Sigmoid colon (tissue), 7 donors: ENCODE measurements around the gene POLN. TPM values are rescaled to one million over a fixed set of nuclear protein-coding genes. Genes with fewer than 3 reads are reported as not detected.
A peak's percentile ranks its signal among the peaks of the same experiment; 100 is the strongest.

Experiments used
- DNase-seq: peaks from one replicate; pipeline ENCODE4 v3.0.0-alpha.2; 2019
- H3K27ac ChIP-seq, 4 donors: fragments of 200-600 bp; sonication (generic); one replicate each; pipeline ENCODE4 v1.5.1; 2016 to 2019; ENCODE audit warnings: mild to moderate bottlenecking in 1 of 4
- H3K27me3 ChIP-seq, 3 donors: fragments of 200-600 bp; sonication (generic); one replicate each; pipeline ENCODE4 v1.5.1; 2019; ENCODE audit warnings: mild to moderate bottlenecking in 1 of 3
- H3K36me3 ChIP-seq, 4 donors: fragments of 200-600 bp; sonication (generic); one replicate each; pipeline ENCODE4 v1.5.1; 2016 to 2019
- H3K4me1 ChIP-seq, 4 donors: fragments of 200-600 bp; sonication (generic); one replicate each; pipeline ENCODE4 v1.5.1; 2017 to 2019
- H3K4me3 ChIP-seq, 4 donors: fragments of 200-600 bp; sonication (generic); one replicate each; pipeline ENCODE4 v1.5.1; 2017 to 2019; ENCODE audit warnings: mild to moderate bottlenecking in 2 of 4, moderate library complexity in 1 of 4
- H3K9me3 ChIP-seq, 4 donors: fragments of 200-600 bp in 3 of 4; sonication (generic) in 3 of 4; one replicate each; pipeline versions ENCODE4 v1.5.1 to v1.6.1; 2013 to 2019
- EP300 ChIP-seq, 4 donors: sonication (generic); formaldehyde crosslinking; IDR thresholded peaks; one replicate each; pipeline ENCODE4 v1.6.1; 2017; ENCODE audit warnings: antibody characterized with exemption in 4 of 4
- POLR2A ChIP-seq, 2 donors: fragments of 450-650 bp; IDR thresholded peaks; one replicate each; pipeline ENCODE4 v1.6.1; 2016; ENCODE audit warnings: antibody characterized with exemption in 2 of 2, mild to moderate bottlenecking in 2 of 2, moderate library complexity in 2 of 2
- POLR2AphosphoS5 ChIP-seq, 4 donors: sonication (generic); formaldehyde crosslinking; IDR thresholded peaks; one replicate each; pipeline ENCODE4 v1.6.1; 2017; ENCODE audit warnings: antibody characterized with exemption in 4 of 4
- WGBS, 2 donors: extraction: QIAGEN DNeasy Blood & Tissue Kit; methylation state at CpG; one replicate each; pipeline ENCODE4 v1.1.7; 2013; 5-methylcytosine and 5-hydroxymethylcytosine counted together
- intact Hi-C: fragments of 100-400 bp; cut with DNase I; formaldehyde crosslinking; loops from one replicate; pipeline ENCODE4 v1.15.1; 2023
- polyA plus RNA-seq, 3 donors: library from polyadenylated mRNA; stranded (reverse); fragments of 200-250 nt; gene quantifications; one replicate each; pipeline ENCODE4 v1.2.3, GENCODE V29; 2013
- total RNA-seq, 4 donors: library from RNA; depleted of rRNA; stranded (reverse); fragments of >200 nt; gene quantifications; one replicate each; pipeline ENCODE4 v1.1.0, GENCODE V29; 2016
- TF ChIP-seq, protein P1 (sequence below), 4 experiments: fragments of 450-650 bp in 3 of 4; fragments of 200-600 bp in 1 of 4; IDR thresholded peaks; one replicate each; pipeline ENCODE4 v1.5.1; 2016 to 2019; ENCODE audit warnings: antibody characterized with exemption in 4 of 4, mild to moderate bottlenecking in 3 of 4, moderate library complexity in 2 of 4
- donor health status: healthy with polysubstance abuse.
- donor health status: Bipolar disorder and iron deficiency.
- donor health status: healthy.

POLN gene
- total and polyA plus RNA-seq, 7 donors, result 0.60 to 9.4 (median 2.0) TPM; not detected in 1

DNA sequence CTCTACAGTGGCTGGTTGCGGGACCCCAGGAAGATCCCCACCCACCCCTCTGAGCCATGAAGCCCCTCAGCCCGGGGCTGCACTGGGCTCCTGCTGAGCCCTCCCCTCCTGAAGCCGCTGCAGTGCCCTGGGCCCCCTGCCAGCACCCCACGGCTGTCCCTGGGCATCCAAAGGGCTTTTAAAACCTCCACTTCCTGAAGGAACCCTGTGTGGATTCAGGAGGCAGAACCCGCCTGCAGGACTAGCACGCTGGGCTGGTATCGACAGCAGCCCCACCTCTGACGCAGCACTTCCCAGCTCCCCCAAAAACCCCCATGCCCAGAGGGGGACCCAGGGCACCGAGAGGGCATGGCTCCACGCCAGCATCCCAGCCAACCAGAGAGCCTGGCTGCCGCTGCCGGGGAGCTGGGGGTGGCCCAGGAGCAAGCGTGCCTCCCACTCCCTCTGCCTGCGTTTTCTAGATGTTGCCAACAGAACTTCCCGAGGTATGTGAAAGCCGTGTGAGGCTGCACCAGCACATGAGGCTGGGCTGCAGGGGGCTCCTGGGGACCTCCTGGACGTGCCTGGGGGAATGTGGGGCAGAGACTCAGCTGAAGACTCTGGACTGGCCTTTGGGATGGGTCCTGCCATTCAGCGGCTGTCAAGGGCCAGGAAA is 13.7 kb upstream of the POLN start:
- intact Hi-C loops, result no loop called here
- peak overlapping the region in 3 of 4 donors; percentile 16 to 27 (median 25) for H3K4me3 ChIP-seq
- WGBS, 2 donors, result 76 to 85% methylated on average over 18 of the region's 18 CpGs
- H3K27me3 ChIP-seq, result no peaks in the 10 kb centered on the region
- H3K4me1 ChIP-seq, result peaks cover 0 to 68% (median 59%) of the 10 kb centered on the region in 4 donors
- H3K9me3 ChIP-seq, result no peaks in the 10 kb centered on the region
- peaks cover 8 to 52% (median 29%) of the 10 kb centered on the region in 4 donors for H3K36me3 ChIP-seq
- peak; percentile 76 for DNase-seq
- TF ChIP-seq POLR2AphosphoS5 (IDR thresholded peaks at IDR 0.05) (peak in 2 of 4 donors; percentile 9 to 17), POLR2A (IDR thresholded peaks at IDR 0.05) (no peak), EP300 (IDR thresholded peaks at IDR 0.05) (no peak)
- TF ChIP-seq, protein P1, sequence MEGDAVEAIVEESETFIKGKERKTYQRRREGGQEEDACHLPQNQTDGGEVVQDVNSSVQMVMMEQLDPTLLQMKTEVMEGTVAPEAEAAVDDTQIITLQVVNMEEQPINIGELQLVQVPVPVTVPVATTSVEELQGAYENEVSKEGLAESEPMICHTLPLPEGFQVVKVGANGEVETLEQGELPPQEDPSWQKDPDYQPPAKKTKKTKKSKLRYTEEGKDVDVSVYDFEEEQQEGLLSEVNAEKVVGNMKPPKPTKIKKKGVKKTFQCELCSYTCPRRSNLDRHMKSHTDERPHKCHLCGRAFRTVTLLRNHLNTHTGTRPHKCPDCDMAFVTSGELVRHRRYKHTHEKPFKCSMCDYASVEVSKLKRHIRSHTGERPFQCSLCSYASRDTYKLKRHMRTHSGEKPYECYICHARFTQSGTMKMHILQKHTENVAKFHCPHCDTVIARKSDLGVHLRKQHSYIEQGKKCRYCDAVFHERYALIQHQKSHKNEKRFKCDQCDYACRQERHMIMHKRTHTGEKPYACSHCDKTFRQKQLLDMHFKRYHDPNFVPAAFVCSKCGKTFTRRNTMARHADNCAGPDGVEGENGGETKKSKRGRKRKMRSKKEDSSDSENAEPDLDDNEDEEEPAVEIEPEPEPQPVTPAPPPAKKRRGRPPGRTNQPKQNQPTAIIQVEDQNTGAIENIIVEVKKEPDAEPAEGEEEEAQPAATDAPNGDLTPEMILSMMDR (IDR thresholded peaks at IDR 0.05), result no peak
- peak overlapping the region; percentile 87 to 96 (median 94) for H3K27ac ChIP-seq

- DNase-seq, result peak; percentile 57
- no peaks in the 10 kb centered on the region for H3K9me3 ChIP-seq
- peaks cover 12 to 60% (median 36%) of the 10 kb centered on the region in 4 donors for H3K36me3 ChIP-seq
- H3K27me3 ChIP-seq, result no peaks in the 10 kb centered on the region
- TF ChIP-seq POLR2AphosphoS5 (IDR thresholded peaks at IDR 0.05) (no peak), EP300 (IDR thresholded peaks at IDR 0.05) (no peak), POLR2A (IDR thresholded peaks at IDR 0.05) (no peak)
- TF ChIP-seq, protein P1 (IDR thresholded peaks at IDR 0.05), result no peak
- H3K4me3 ChIP-seq, result no peak overlapping the region
- WGBS, 2 donors, result 92% methylated on average over 32 of the region's 32 CpGs
- H3K27ac ChIP-seq, result peak overlapping the region; percentile 87 to 96 (median 94)
- H3K4me1 ChIP-seq, result peaks cover 0 to 60% (median 51%) of the 10 kb centered on the region in 4 donors
- intact Hi-C loops, result no loop called here
Measured at GRCh38 chr4:2254665-2255500, 13.0 kb upstream of the POLN start.

GRCh38 chr4:2253160-2254084 is 11.5 kb upstream of the POLN start:
- H3K4me1 ChIP-seq, result peaks cover 0 to 45% (median 37%) of the 10 kb centered on the region in 4 donors

More at GRCh38 chr4:2253160-2254084, 11.5 kb upstream of the POLN start:
- DNase-seq, result peak; percentile 62
- 90 to 91% methylated on average over 32 of the region's 32 CpGs for WGBS, 2 donors
- intact Hi-C loops, result no loop called here
- Histone ChIP-seq H3K36me3 (peaks cover 17 to 67% (median 46%) of the 10 kb centered on the region in 4 donors), H3K9me3 (no peaks in the 10 kb centered on the region), H3K27me3 (no peaks in the 10 kb centered on the region), H3K4me3 (no peak overlapping the region), H3K27ac (no peak overlapping the region)
- TF ChIP-seq, protein P1 (IDR thresholded peaks at IDR 0.05), result no peak
- TF ChIP-seq EP300 (IDR thresholded peaks at IDR 0.05), result no peak
- TF ChIP-seq POLR2A (IDR thresholded peaks at IDR 0.05), result no peak
- TF ChIP-seq POLR2AphosphoS5 (IDR thresholded peaks at IDR 0.05), result no peak
